ENCODE results near the gene TP53TG5. TPM values are rescaled to one million over a fixed set of nuclear protein-coding genes. Genes with fewer than 3 reads are reported as not detected.

The TP53TG5 gene
- total RNA-seq, 2 donors from 2014 or later, result 0.51 TPM; not detected in 1

DNA sequence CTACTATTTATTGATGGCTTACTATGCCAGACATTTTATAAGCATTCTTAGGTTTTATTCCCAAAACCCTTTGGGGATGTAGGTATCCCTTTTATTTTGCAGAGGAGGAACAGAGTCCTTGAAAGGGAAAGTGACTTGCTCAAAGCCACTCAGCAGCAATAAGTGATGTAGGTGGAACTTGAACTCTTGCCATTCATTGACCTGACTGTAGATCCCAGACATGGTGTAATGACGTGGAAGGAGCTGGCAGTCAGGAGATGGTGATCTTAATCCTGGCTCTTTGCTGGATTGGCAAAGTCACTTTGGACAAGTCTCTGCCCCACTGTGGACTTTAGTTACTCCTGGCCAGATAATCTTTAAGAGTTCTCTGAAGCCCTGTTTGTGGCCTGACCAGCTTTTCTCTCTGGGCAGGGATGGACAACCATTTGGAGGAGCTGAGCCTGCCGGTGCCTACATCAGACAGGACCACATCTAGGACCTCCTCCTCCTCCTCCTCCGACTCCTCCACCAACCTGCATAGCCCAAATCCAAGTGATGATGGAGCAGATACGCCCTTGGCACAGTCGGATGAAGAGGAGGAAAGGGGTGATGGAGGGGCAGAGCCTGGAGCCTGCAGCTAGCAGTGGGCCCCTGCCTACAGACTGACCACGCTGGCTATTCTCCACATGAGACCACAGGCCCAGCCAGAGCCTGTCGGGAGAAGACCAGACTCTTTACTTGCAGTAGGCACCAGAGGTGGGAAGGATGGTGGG, 31.6 kb upstream of the TP53TG5 start:
- intact Hi-C loops (cut with DNase I), result loop anchor here (5.0 kb wide), 1 partner anchor 37 kb away; no protein-coding TSS in a partner anchor
- TF ChIP-seq POLR2AphosphoS5 (IDR thresholded peaks at IDR 0.05) (no peak), CTCF (IDR thresholded peaks at IDR 0.05) (no peak), POLR2A (IDR thresholded peaks at IDR 0.05) (no peak)
- Histone ChIP-seq H3K36me3 (no peaks in the 10 kb centered on the region), H3K27me3 (replicated peaks; ENCODE audit: insufficient read depth) (no peaks in the 10 kb centered on the region), H3K4me1 (replicated peaks) (peaks cover 8% of the 10 kb centered on the region), H3K27ac (no peak overlapping the region), H3K9me3 (no peaks in the 10 kb centered on the region), H3K4me3 (no peak overlapping the region)
- DNase-seq (ENCODE audit: low spot score), result no peak
- WGBS, result 87% methylated on average over 7 of the region's 7 CpGs

DNA sequence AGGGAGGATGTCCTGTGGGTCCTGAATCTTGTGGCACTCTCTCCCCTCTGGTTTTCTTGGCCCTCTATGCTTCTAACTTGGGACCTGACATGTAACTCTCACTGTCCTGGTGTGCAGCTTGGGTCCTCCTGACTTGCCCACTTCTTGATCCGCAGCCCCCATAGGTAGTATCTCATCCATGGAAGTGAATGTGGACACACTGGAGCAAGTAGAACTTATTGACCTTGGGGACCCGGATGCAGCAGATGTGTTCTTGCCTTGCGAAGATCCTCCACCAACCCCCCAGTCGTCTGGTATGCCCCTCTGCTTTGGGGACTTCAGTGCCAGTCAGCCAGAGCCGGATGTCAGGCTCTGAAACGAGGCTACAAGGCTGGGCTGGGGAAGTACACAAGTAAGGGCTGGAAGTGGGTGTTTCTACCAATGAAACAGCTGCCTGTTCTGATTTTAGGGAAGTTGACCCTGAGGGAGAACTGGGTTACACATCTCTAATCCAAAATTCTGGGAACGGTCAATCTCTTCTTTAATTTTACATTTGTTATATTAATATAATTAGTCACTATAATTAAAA, 30.6 kb upstream of the TP53TG5 start:
- no peak for DNase-seq (ENCODE audit: low spot score)
- H3K27ac ChIP-seq, result peak overlapping the region in 1 of 2 donors; percentile 82

DNA sequence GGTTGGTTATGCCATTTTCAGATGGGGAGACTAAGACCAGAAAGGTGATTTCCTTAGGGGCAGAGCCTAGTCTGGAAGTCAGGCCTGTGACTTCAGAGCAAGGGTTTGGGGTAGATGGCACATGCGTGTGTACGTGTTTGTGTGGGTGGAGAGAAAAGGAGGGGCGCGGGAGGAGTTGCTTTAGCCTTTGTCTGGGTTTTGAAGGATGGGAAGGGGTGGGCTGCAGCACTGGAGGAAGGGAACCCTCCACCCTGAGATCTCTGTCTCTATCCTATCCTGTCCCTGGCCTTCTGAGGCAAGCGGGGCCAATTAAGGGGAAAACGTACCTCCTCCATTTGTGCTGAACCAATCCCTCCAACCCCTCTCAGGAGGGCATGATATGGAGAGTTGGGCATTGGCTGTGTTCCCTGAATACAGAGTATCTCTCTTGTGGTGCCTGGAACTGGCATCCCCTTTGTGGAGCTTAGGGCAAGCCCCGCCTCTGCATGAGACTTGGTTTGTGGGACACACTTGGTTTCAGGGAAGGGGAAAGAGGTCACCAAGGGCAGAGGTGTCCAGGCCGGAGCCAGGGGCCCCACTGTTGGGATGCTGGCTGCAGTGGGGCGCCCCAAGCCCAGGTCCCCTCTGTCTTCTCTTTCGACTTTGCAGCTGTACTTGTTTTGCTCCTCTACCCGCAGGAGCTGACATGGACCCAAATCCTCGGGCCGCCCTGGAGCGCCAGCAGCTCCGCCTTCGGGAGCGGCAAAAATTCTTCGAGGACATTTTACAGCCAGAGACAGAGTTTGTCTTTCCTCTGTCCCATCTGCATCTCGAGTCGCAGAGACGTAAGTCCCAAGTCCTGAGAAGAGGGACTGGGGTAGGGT, 29.9 kb upstream of the TP53TG5 start, which contains the start of gene DBNDD2:
TSS of gene DBNDD2 (plus strand) at position 507 of the 863 bp plus-strand sequence. CDS start at position 686, 179 bp downstream.
- intact Hi-C loops (cut with DNase I), result loop anchor here (5.0 kb wide), 1 partner anchor 36 kb away; no protein-coding TSS in a partner anchor
- WGBS, result 86% methylated on average over 21 of the region's 21 CpGs
- H3K4me3 ChIP-seq, result peak within 1 kb of the TSS; percentile 72 to 87
- H3K27ac ChIP-seq, result peak within 1 kb of the TSS; percentile 82 to 89
- H3K27me3 ChIP-seq (replicated peaks; ENCODE audit: insufficient read depth), result no peaks in the 10 kb centered on the region
- H3K4me1 ChIP-seq (replicated peaks), result peaks cover 8% of the 10 kb centered on the region
- H3K9me3 ChIP-seq, result no peaks in the 10 kb centered on the region
- no peak for DNase-seq (ENCODE audit: low spot score)
- no peaks in the 10 kb centered on the region for H3K36me3 ChIP-seq
- TF ChIP-seq POLR2AphosphoS5 (IDR thresholded peaks at IDR 0.05), result no peak
- TF ChIP-seq POLR2A (IDR thresholded peaks at IDR 0.05), result no peak
- no peak for TF ChIP-seq CTCF (IDR thresholded peaks at IDR 0.05)

More for the DNA sequence above, 30.6 kb upstream of the TP53TG5 start:
- Histone ChIP-seq H3K4me3 (no peak overlapping the region), H3K9me3 (no peaks in the 10 kb centered on the region), H3K27me3 (replicated peaks; ENCODE audit: insufficient read depth) (no peaks in the 10 kb centered on the region), H3K4me1 (replicated peaks) (peaks cover 8% of the 10 kb centered on the region), H3K36me3 (no peaks in the 10 kb centered on the region)
- TF ChIP-seq CTCF (IDR thresholded peaks at IDR 0.05), result no peak
- TF ChIP-seq POLR2A (IDR thresholded peaks at IDR 0.05), result no peak
- no peak for TF ChIP-seq POLR2AphosphoS5 (IDR thresholded peaks at IDR 0.05)
- WGBS, result 83% methylated on average over 7 of the region's 7 CpGs
- intact Hi-C loops (cut with DNase I), result loop anchor here (5.0 kb wide), 1 partner anchor 36 kb away; no protein-coding TSS in a partner anchor

DNA sequence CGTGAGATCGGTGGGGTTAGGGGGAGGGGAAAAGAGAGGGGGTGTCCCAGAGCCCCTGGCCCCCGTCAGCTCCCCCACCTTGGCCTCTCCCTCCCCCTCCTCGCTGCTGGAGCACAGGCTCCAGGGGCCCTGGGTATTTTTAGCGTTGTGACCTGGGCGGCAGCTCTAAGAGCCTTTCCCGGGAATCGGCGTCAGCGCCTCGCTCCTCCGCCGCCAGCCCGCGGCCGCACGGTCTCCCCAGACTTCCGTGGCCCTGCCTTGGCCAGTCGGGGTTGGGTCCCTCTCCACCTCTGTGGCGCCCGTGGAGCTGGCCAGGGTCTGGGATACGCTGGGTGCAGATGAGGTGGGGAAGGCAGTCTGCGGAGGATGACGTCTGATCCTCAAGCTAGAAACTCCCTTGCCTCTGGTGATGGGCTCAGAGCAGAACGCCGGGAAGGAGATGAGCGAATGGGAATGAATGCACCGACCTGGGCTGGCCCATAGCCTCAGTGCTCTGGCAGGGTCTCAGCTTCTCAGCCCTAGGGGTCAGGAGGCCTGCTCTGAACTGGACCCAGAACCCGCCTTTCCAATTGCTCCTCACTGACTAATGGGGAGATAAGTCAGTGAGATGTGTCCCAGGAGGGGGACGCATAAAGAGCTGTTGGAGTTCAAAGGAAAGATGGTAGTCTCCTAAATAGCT, 29.1 kb upstream of the TP53TG5 start:
- intact Hi-C loops (cut with DNase I), result loop anchor here (5.0 kb wide), 1 partner anchor 35 kb away; no protein-coding TSS in a partner anchor
- Histone ChIP-seq H3K36me3 (no peaks in the 10 kb centered on the region), H3K27ac (peak overlapping the region; percentile 82 to 89), H3K9me3 (no peaks in the 10 kb centered on the region), H3K4me3 (peak overlapping the region; percentile 72 to 87), H3K27me3 (replicated peaks; ENCODE audit: insufficient read depth) (no peaks in the 10 kb centered on the region), H3K4me1 (replicated peaks) (peaks cover 8% of the 10 kb centered on the region)
- WGBS, result 22% methylated on average over 15 of the region's 30 CpGs
- no peak for DNase-seq (ENCODE audit: low spot score)
- TF ChIP-seq POLR2A (IDR thresholded peaks at IDR 0.05) (peak; percentile 41), CTCF (IDR thresholded peaks at IDR 0.05) (no peak)

Data from prostate gland (tissue), 2 donors.